ENCODE data around the gene FOXA3. TPM values are rescaled to one million over a fixed set of nuclear protein-coding genes. Genes with fewer than 3 reads are reported as not detected.

Gene FOXA3
- total and polyA plus RNA-seq, 10 of the 15 experiments (the other 5 are each of a cell fraction or from before 2014, with no cell fraction given): 0.04 to 0.83 (median 0.11) TPM; not detected in 5

DNA sequence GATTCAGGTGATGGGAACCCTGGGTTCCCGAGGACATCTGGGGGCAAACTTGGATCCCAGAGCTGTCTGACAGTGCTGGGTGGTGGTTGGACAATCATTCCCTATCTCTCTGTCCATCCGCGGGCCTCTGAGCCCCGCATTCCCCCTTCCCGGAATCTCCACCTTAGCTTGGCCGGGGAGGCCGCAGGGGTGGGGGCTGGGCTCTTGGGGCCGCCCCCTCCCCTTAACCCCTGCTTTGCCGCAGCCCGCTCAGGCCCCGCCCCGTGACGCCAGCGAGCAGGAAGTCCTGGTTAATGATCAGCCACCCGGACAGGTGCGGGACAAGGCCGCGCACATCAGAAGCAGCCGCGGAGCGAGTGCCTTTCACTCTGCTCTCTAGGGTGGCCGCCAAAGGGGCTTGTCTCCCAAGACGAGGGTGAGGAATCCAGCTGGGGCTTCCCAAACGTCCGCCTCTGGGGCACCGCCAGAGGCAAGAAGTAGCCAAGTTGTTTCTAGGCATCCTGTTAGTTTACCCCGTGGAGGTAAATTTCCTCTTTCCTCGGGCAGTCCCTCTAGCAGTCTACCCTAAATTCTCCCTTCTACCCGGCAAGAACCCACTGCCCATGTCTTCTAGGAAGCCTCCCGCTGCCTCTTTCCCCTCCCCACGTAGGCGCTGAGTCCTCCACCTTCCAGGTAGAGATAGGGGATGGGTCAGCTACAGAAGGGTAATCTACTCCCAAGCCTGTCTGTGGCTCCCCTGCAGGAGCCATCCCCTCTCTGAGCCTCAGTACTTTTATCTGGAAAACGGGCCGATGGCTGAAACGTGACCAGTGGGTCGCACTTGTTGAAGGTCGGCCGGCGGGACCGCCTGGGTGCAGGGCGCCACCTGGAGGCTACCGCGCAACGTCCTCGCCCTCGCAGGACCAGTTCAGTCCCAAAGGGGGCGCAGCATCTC, 18.8 kb downstream of the FOXA3 start (continued):
- peak; percentile 68 for TF ChIP-seq KLF5 (IDR thresholded peaks at IDR 0.05; ENCODE audit: partially characterized antibody)
- TF ChIP-seq, protein P1, sequence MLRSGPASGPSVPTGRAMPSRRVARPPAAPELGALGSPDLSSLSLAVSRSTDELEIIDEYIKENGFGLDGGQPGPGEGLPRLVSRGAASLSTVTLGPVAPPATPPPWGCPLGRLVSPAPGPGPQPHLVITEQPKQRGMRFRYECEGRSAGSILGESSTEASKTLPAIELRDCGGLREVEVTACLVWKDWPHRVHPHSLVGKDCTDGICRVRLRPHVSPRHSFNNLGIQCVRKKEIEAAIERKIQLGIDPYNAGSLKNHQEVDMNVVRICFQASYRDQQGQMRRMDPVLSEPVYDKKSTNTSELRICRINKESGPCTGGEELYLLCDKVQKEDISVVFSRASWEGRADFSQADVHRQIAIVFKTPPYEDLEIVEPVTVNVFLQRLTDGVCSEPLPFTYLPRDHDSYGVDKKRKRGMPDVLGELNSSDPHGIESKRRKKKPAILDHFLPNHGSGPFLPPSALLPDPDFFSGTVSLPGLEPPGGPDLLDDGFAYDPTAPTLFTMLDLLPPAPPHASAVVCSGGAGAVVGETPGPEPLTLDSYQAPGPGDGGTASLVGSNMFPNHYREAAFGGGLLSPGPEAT (IDR thresholded peaks at IDR 0.05; ENCODE audit: low read depth): peak; percentile 63; the same call in 1 of the 2 replicates
- TF ChIP-seq JUNB (IDR thresholded peaks at IDR 0.05): no peak
- TF ChIP-seq IKZF2 (IDR thresholded peaks at IDR 0.05): peak; percentile 33 to 67
- TF ChIP-seq MYC (IDR thresholded peaks at IDR 0.05; ENCODE audit: insufficient read depth, insufficient read length, insufficient replicate concordance, low read length, severe bottlenecking): no peak
- TF ChIP-seq NFIC (IDR thresholded peaks at IDR 0.05; ENCODE audit: low read depth, low read length): no peak
- TF ChIP-seq CREM (IDR thresholded peaks at IDR 0.05; ENCODE audit: low read depth): peak; percentile 64
- no peak for TF ChIP-seq NFXL1 (IDR thresholded peaks at IDR 0.05; ENCODE audit: borderline replicate concordance)
- TF ChIP-seq SMAD5 (IDR thresholded peaks at IDR 0.05; ENCODE audit: low read depth): no peak; the same call in 1 of the 2 replicates
- no peak for TF ChIP-seq ASH2L (IDR thresholded peaks at IDR 0.05; ENCODE audit: borderline replicate concordance, low read depth)
- TF ChIP-seq PRDM15 (CRISPR knock-in tag; IDR thresholded peaks at IDR 0.05): no peak
- peak; percentile 79; the same call in 1 of the 2 replicates for TF ChIP-seq NKRF (conservative IDR thresholded peaks at IDR 0.05)
- TF ChIP-seq NFYA (IDR thresholded peaks at IDR 0.05; ENCODE audit: borderline replicate concordance, low read depth, low read length): no peak
- no peak; the same call in 1 of the 2 replicates for TF ChIP-seq ZBTB40 (IDR thresholded peaks at IDR 0.05; ENCODE audit: borderline replicate concordance)
- TF ChIP-seq MYB (IDR thresholded peaks at IDR 0.05; ENCODE audit: borderline replicate concordance, low read depth, low read length): peak; percentile 69; the same call in 1 of the 2 replicates

Data from GM12878 (cell line).